IMR-90 (cell line): Measurements from ENCODE around the gene CPA4. TPM values are rescaled to one million over a fixed set of nuclear protein-coding genes. Genes with fewer than 3 reads are reported as not detected.

ENCODE experiments used
- ATAC-seq: fragments of 200-7000 bp; cut with Tn5 transposase; 2 replicates; pipeline ENCODE4 v1.9.1; 2020; ENCODE audit warnings: low read depth, mild to moderate bottlenecking, moderate library complexity
- BruUV-seq: library from RNA; stranded (reverse); fragments of 400-500 nt; replicated peaks from 2 replicates; lab custom pipeline; 2021; lab: Mats Ljungman, UMichigan
- CTCF ChIA-PET: fragments of 300-600 bp; formaldehyde crosslinking; extraction: SDS; loops from one replicate; lab custom pipeline; 2021; ENCODE audit warnings: antibody characterized with exemption; lab: Yijun Ruan, JAX
- POLR2A ChIA-PET: fragments of 300-600 bp; sonication (Branson Sonifier 250); formaldehyde crosslinking; loops from one replicate; lab custom pipeline; 2022; ENCODE audit warnings: antibody characterized with exemption; ENCODE audit not compliant: unreplicated experiment; lab: Charles Lee
- DNase-seq: peaks from one replicate; pipeline ENCODE4 v3.0.0; 2013
- H2AFZ ChIP-seq: replicated peaks from 2 replicates; pipeline ENCODE3; 2013; ENCODE audit warnings: low read length, mild to moderate bottlenecking; ENCODE audit not compliant: poor library complexity
- H2AK5ac ChIP-seq: 2 replicates; pipeline ENCODE4 v1.6.1; 2013; ENCODE audit warnings: low read depth, low read length, inconsistent platforms
- H2AK9ac ChIP-seq: replicated peaks from 2 replicates; pipeline ENCODE3; 2013; ENCODE audit warnings: mild to moderate bottlenecking, low read depth, low read length, moderate library complexity; ENCODE audit not compliant: poor library complexity
- H2BK120ac ChIP-seq: 2 replicates; pipeline ENCODE4 v1.6.1; 2013; ENCODE audit warnings: low read depth, low read length, inconsistent platforms
- H2BK15ac ChIP-seq: 3 replicates; pipeline ENCODE4 v1.6.1; 2013; ENCODE audit warnings: low read depth, low read length, inconsistent platforms
- H2BK20ac ChIP-seq: 2 replicates; pipeline ENCODE4 v1.6.1; 2013; ENCODE audit warnings: low read depth, mild to moderate bottlenecking, inconsistent platforms, low read length, moderate library complexity
- H2BK5ac ChIP-seq: 2 replicates; pipeline ENCODE4 v1.6.1; 2013; ENCODE audit warnings: mild to moderate bottlenecking, low read depth, low read length, inconsistent platforms; ENCODE audit not compliant: poor library complexity, severe bottlenecking
- H3K14ac ChIP-seq: replicated peaks from 2 replicates; pipeline ENCODE4 v1.6.1; 2013; ENCODE audit warnings: low read depth, low read length, inconsistent platforms
- H3K18ac ChIP-seq: 2 replicates; pipeline ENCODE4 v1.6.1; 2013; ENCODE audit warnings: low read depth, low read length, control low read depth
- H3K23ac ChIP-seq: 2 replicates; pipeline ENCODE4 v1.6.1; 2013; ENCODE audit warnings: low read depth, low read length, inconsistent platforms
- H3K27ac ChIP-seq: 2 replicates; pipeline ENCODE4 v1.5.1; 2013; ENCODE audit warnings: mild to moderate bottlenecking, control low read depth, low read length; ENCODE audit not compliant: insufficient read depth
- H3K27me3 ChIP-seq: 2 replicates; pipeline ENCODE4 v1.6.1; 2013; ENCODE audit warnings: low read length; ENCODE audit not compliant: control insufficient read depth, insufficient read depth
- H3K36me3 ChIP-seq: 2 replicates; pipeline ENCODE4 v1.6.1; 2013; ENCODE audit warnings: low read length, mixed read lengths; ENCODE audit not compliant: control insufficient read depth, insufficient read depth
- H3K4ac ChIP-seq: 2 replicates; pipeline ENCODE4 v1.6.1; 2013; ENCODE audit warnings: low read depth, low read length, inconsistent platforms
- H3K4me1 ChIP-seq: 2 replicates; pipeline ENCODE4 v1.6.1; 2013; ENCODE audit warnings: low read length, mixed read lengths; ENCODE audit not compliant: control insufficient read depth, insufficient read depth
- H3K4me2 ChIP-seq: 2 replicates; pipeline ENCODE4 v1.6.1; 2013; ENCODE audit warnings: low read depth, mild to moderate bottlenecking, control low read depth, low read length, moderate library complexity
- H3K4me3 ChIP-seq: 2 replicates; pipeline ENCODE4 v1.5.1; 2013; ENCODE audit warnings: low read depth, mild to moderate bottlenecking, control low read depth, low read length, moderate library complexity; ENCODE audit not compliant: insufficient read depth
- H3K56ac ChIP-seq: 2 replicates; pipeline ENCODE4 v1.6.1; 2013; ENCODE audit warnings: low read length, inconsistent platforms; ENCODE audit not compliant: insufficient read depth; ENCODE audit errors: extremely low read depth
- H3K79me1 ChIP-seq, 2 experiments: 2 replicates each; pipeline ENCODE4 v1.6.1; 2013; ENCODE audit warnings: low read length in 2 of 2, inconsistent platforms in 1 of 2, low read depth in 1 of 2
- H3K9ac ChIP-seq: 2 replicates; pipeline ENCODE4 v1.6.1; 2013; ENCODE audit warnings: low read depth, low read length, control low read depth
- H3K9me1 ChIP-seq: 2 replicates; pipeline ENCODE4 v1.6.1; 2013; ENCODE audit warnings: low read length, inconsistent platforms; ENCODE audit not compliant: insufficient read depth
- H3K9me3 ChIP-seq: 2 replicates; pipeline ENCODE4 v1.6.1; 2013; ENCODE audit warnings: low read length; ENCODE audit not compliant: control insufficient read depth, insufficient read depth
- H4K20me1 ChIP-seq: 2 replicates; pipeline ENCODE4 v1.6.1; 2013; ENCODE audit warnings: low read length, inconsistent platforms; ENCODE audit not compliant: insufficient read depth
- H4K5ac ChIP-seq: 2 replicates; pipeline ENCODE4 v1.6.1; 2013; ENCODE audit warnings: mild to moderate bottlenecking, low read depth, low read length, control low read depth
- H4K8ac ChIP-seq, 2 experiments: 2 replicates each; pipeline ENCODE4 v1.6.1; 2013; ENCODE audit warnings: low read depth in 2 of 2, low read length in 2 of 2, control low read depth in 1 of 2, inconsistent platforms in 1 of 2
- H4K91ac ChIP-seq: 2 replicates; pipeline ENCODE4 v1.6.1; 2013; ENCODE audit warnings: low read depth, low read length, inconsistent platforms; ENCODE audit not compliant: insufficient read depth
- CHD1 ChIP-seq: IDR thresholded peaks from 2 replicates; pipeline ENCODE4 v1.6.1; 2012; ENCODE audit warnings: low read depth, low read length, improper control_type of control experiment
- FOS ChIP-seq: fragments of 150-350 bp; IDR thresholded peaks from 2 replicates; pipeline ENCODE4 v1.6.1; 2016; ENCODE audit warnings: low read depth, low read length
- MAZ ChIP-seq: IDR thresholded peaks from 2 replicates; pipeline ENCODE4 v1.6.1; 2012; ENCODE audit warnings: low read depth, mild to moderate bottlenecking, low read length, improper control_type of control experiment, moderate library complexity, borderline replicate concordance
- RFX5 ChIP-seq: IDR thresholded peaks from 2 replicates; pipeline ENCODE4 v1.8.0; 2012; ENCODE audit warnings: low read depth, mild to moderate bottlenecking, low read length, moderate library complexity
- WGBS, 2 experiments: methylation state at CpG; one replicate each; pipeline versions ENCODE4 v1.1.5 to v1.1.7; 2013; ENCODE audit warnings: missing lambda C conversion rate in 2 of 2; ENCODE audit not compliant: insufficient read length in 1 of 2; ENCODE audit errors: extremely low coverage in 2 of 2; 5-methylcytosine and 5-hydroxymethylcytosine counted together
- dilution Hi-C: fragments of 300-500 bp; cut with HindIII; formaldehyde crosslinking; loops from one replicate; pipeline ENCODE4 v1.14.3; 2018; ENCODE audit warnings: low sequenced_read_pairs; ENCODE audit not compliant: unreplicated experiment
- in situ Hi-C: fragments of 300-500 bp; cut with MboI; formaldehyde crosslinking; loops from 3 replicates; pipeline ENCODE4 v1.14.3; 2019; ENCODE audit warnings: low sequenced_read_pairs, inconsistent platforms, mixed read lengths
- intact Hi-C: fragments of 100-400 bp; cut with micrococcal nuclease; formaldehyde crosslinking; loops from 2 replicates; pipeline ENCODE4 v1.10.0; 2022
- polyA plus RNA-seq, 3 experiments: library from polyadenylated mRNA; depleted of rRNA; stranded (reverse); fragments of >200 nt; gene quantifications; 2 replicates each; pipeline ENCODE4 v1.2.3, GENCODE V29; 2012; ENCODE audit warnings: low replicate concordance in 1 of 3
- total RNA-seq: library from RNA; depleted of rRNA; stranded (reverse); fragments of >200 nt; gene quantifications from 2 replicates; pipeline ENCODE4 v1.2.3, GENCODE V29; 2012

Gene CPA4
- total and polyA plus RNA-seq, 2 of the 4 experiments (the other 2 are of a cell fraction) = 316 to 365 TPM

GRCh38 chr7:130303982-130304381 lies 11.0 kb downstream of the CPA4 start:
- POLR2A ChIA-PET = interaction anchor here (0.6 to 1.1 kb wide), 2 partner anchors 10 to 53 kb away, joined by 4 to 5 read pairs; no protein-coding TSS in a partner anchor
- H4K8ac ChIP-seq = no peak overlapping the region
- no peaks in the 10 kb centered on the region; the same call in 1 of the 2 replicates for H3K9me1 ChIP-seq
- H3K14ac ChIP-seq = no peak overlapping the region
- intact Hi-C loops (no loop called here), dilution Hi-C loops (no loop called here), in situ Hi-C loops (no loop called here)
- H3K4me3 ChIP-seq = no peak overlapping the region
- H3K56ac ChIP-seq = no peak overlapping the region
- H3K4me2 ChIP-seq = no peak overlapping the region
- H3K18ac ChIP-seq = no peak overlapping the region
- H3K27ac ChIP-seq = no peak overlapping the region
- no peak overlapping the region for H2BK120ac ChIP-seq
- no CpG with 5 or more reads among the region's 5 CpGs for WGBS, 2 experiments
- H3K36me3 ChIP-seq = peaks cover 4% of the 10 kb centered on the region
- no peaks in the 10 kb centered on the region for H3K27me3 ChIP-seq
- no peak for ATAC-seq
- H2BK5ac ChIP-seq = no peak overlapping the region
- H3K79me1 ChIP-seq = no peaks in the 10 kb centered on the region
- H3K9me3 ChIP-seq = no peaks in the 10 kb centered on the region
- H3K9ac ChIP-seq = no peak overlapping the region
- H4K91ac ChIP-seq = no peak overlapping the region
- peaks cover 2% of the 10 kb centered on the region for H3K4me1 ChIP-seq
- no peak overlapping the region for H3K4ac ChIP-seq
- BruUV-seq = no TSS peak
- H2AK9ac ChIP-seq = no peak overlapping the region
- TF ChIP-seq RFX5 (no peak), CHD1 (no peak), FOS (no peak), MAZ (no peak)
- no peak overlapping the region for H2BK15ac ChIP-seq
- no peak for DNase-seq
- H2BK20ac ChIP-seq = no peak overlapping the region
- CTCF ChIA-PET = no interaction called here
- no peak overlapping the region for H4K5ac ChIP-seq
- H2AK5ac ChIP-seq = no peak overlapping the region
- H4K20me1 ChIP-seq = no peaks in the 10 kb centered on the region
- H2AFZ ChIP-seq = no peak overlapping the region
- no peak overlapping the region for H3K23ac ChIP-seq
